ENCODE measurements around the gene NUBPL.
"Not testable (repeated sequence)": the region's sequence is repeated elsewhere in the genome, so short reads cannot be mapped to it uniquely, and the experiment has no call there.

NUBPL gene

GRCh38 chr14:31677630-31678029 is 116.4 kb downstream of the NUBPL start:
- DNase-seq = no peak

- no peak for DNase-seq
Measured at GRCh38 chr14:31678421-31679249, 117.4 kb downstream of the NUBPL start.

GRCh38 chr14:31682768-31683167 is 121.6 kb downstream of the NUBPL start:
- no peak for DNase-seq

GRCh38 chr14:31687726-31688125 is 126.5 kb downstream of the NUBPL start:
- no peak for DNase-seq

- DNase-seq = no peak
Measured at GRCh38 chr14:31690056-31690455, 128.9 kb downstream of the NUBPL start.

- DNase-seq = no peak
Measured at GRCh38 chr14:31692376-31692781, 131.2 kb downstream of the NUBPL start.

- DNase-seq = no peak
Measured at GRCh38 chr14:31696378-31696777, 135.2 kb downstream of the NUBPL start.

- no peak for DNase-seq
Measured at GRCh38 chr14:31699809-31700208, 138.6 kb downstream of the NUBPL start.

- no peak for DNase-seq
Measured at GRCh38 chr14:31700282-31701074, 139.3 kb downstream of the NUBPL start.

- no peak for DNase-seq
Measured at GRCh38 chr14:31702130-31702529, 140.9 kb downstream of the NUBPL start.

- no peak for DNase-seq
Measured at GRCh38 chr14:31703056-31703455, 141.9 kb downstream of the NUBPL start.

- no peak for DNase-seq
Measured at GRCh38 chr14:31705731-31706130, 144.5 kb downstream of the NUBPL start.

- DNase-seq = not testable (repeated sequence)
Measured at GRCh38 chr14:31708661-31709060, 147.5 kb downstream of the NUBPL start.

GRCh38 chr14:31712244-31713127 is 151.3 kb downstream of the NUBPL start:
- no peak for DNase-seq

- DNase-seq = no peak
Measured at GRCh38 chr14:31716208-31716607, 155.0 kb downstream of the NUBPL start.

- DNase-seq = no peak
Measured at GRCh38 chr14:31717294-31718085, 156.3 kb downstream of the NUBPL start.

GRCh38 chr14:31718585-31718984 is 157.4 kb downstream of the NUBPL start:
- no peak for DNase-seq

- no peak for DNase-seq
Measured at GRCh38 chr14:31718985-31719384, 157.8 kb downstream of the NUBPL start.

GRCh38 chr14:31726337-31726736 is 165.1 kb downstream of the NUBPL start:
- DNase-seq = no peak

GRCh38 chr14:31727797-31728196 is 166.6 kb downstream of the NUBPL start:
- no peak for DNase-seq

- DNase-seq = no peak
Measured at GRCh38 chr14:31740688-31741087, 179.5 kb downstream of the NUBPL start.

- no peak for DNase-seq
Measured at GRCh38 chr14:31745741-31746140, 184.5 kb downstream of the NUBPL start.
